Jurkat, Clone E6-1 (cell line): ENCODE measurements around the gene ADAMTS16.

Source experiments
- DNase-seq: peaks from one replicate; pipeline ENCODE4 v3.0.0-alpha.2; 2011; ENCODE audit warnings: low read depth, low spot score
- H3K4me3 ChIP-seq: 2 replicates; pipeline ENCODE4 v1.5.1; 2011; ENCODE audit warnings: mild to moderate bottlenecking, low read length, control low read depth, moderate library complexity

The ADAMTS16 gene

GRCh38 chr5:5141339-5141599, 1.1 kb downstream of the ADAMTS16 start:
- H3K4me3 ChIP-seq: no peak overlapping the region
- no peak for DNase-seq

GRCh38 chr5:5141625-5142525, 1.7 kb downstream of the ADAMTS16 start:
- DNase-seq: peak; percentile 59
- no peak overlapping the region for H3K4me3 ChIP-seq

GRCh38 chr5:5144441-5144840, 4.3 kb downstream of the ADAMTS16 start:
- no peak for DNase-seq
- H3K4me3 ChIP-seq: no peak overlapping the region

GRCh38 chr5:5145651-5146529, 5.8 kb downstream of the ADAMTS16 start:
- H3K4me3 ChIP-seq: no peak overlapping the region
- DNase-seq: no peak

- DNase-seq: no peak
- no peak overlapping the region for H3K4me3 ChIP-seq
Observed at GRCh38 chr5:5146530-5147160, 6.5 kb downstream of the ADAMTS16 start.

GRCh38 chr5:5149154-5149553, 9.0 kb downstream of the ADAMTS16 start:
- no peak overlapping the region for H3K4me3 ChIP-seq
- DNase-seq: no peak

GRCh38 chr5:5150667-5151066, 10.5 kb downstream of the ADAMTS16 start:
- no peak overlapping the region for H3K4me3 ChIP-seq

GRCh38 chr5:5154733-5155132, 14.6 kb downstream of the ADAMTS16 start:
- no peak for DNase-seq
- H3K4me3 ChIP-seq: no peak overlapping the region

More at GRCh38 chr5:5150667-5151066, 10.5 kb downstream of the ADAMTS16 start:
- no peak for DNase-seq

GRCh38 chr5:5155617-5156016, 15.5 kb downstream of the ADAMTS16 start:
- no peak overlapping the region for H3K4me3 ChIP-seq
- DNase-seq: no peak

- DNase-seq: no peak
- no peak overlapping the region for H3K4me3 ChIP-seq
Observed at GRCh38 chr5:5156471-5157082, 16.4 kb downstream of the ADAMTS16 start.

- no peak for DNase-seq
- H3K4me3 ChIP-seq: no peak overlapping the region
Observed at GRCh38 chr5:5158472-5158895, 18.4 kb downstream of the ADAMTS16 start.

- no peak for DNase-seq
- H3K4me3 ChIP-seq: no peak overlapping the region
Observed at GRCh38 chr5:5159282-5160103, 19.4 kb downstream of the ADAMTS16 start.

GRCh38 chr5:5164163-5164562, 24.0 kb downstream of the ADAMTS16 start:
- H3K4me3 ChIP-seq: no peak overlapping the region
- DNase-seq: no peak

- H3K4me3 ChIP-seq: no peak overlapping the region
- no peak for DNase-seq
Observed at GRCh38 chr5:5165541-5166002, 25.4 kb downstream of the ADAMTS16 start.

GRCh38 chr5:5169466-5169865, 29.3 kb downstream of the ADAMTS16 start:
- DNase-seq: no peak
- no peak overlapping the region for H3K4me3 ChIP-seq

- no peak overlapping the region for H3K4me3 ChIP-seq
- DNase-seq: no peak
Observed at GRCh38 chr5:5178136-5178535, 38.0 kb downstream of the ADAMTS16 start.

GRCh38 chr5:5178580-5178979, 38.5 kb downstream of the ADAMTS16 start:
- no peak for DNase-seq
- H3K4me3 ChIP-seq: no peak overlapping the region

- no peak for DNase-seq
- H3K4me3 ChIP-seq: no peak overlapping the region
Observed at GRCh38 chr5:5179079-5179478, 38.9 kb downstream of the ADAMTS16 start.

- no peak for DNase-seq
- no peak overlapping the region for H3K4me3 ChIP-seq
Observed at GRCh38 chr5:5179597-5179996, 39.5 kb downstream of the ADAMTS16 start.
